Right renal pelvis (tissue), 4 donors: Measurements from ENCODE around the gene FXYD2. TPM values are rescaled to one million over a fixed set of nuclear protein-coding genes. Genes with fewer than 3 reads are reported as not detected.

Experiments used
- DNase-seq, 4 donors: peaks; one replicate each; pipeline ENCODE4 v3.0.0-alpha.2; 2013; ENCODE audit warnings: low read depth in 4 of 4, low spot score in 3 of 4, missing footprints in 1 of 4
- polyA plus RNA-seq, 4 donors: library from polyadenylated mRNA; unstranded; fragments of 120-200 nt; gene quantifications; one replicate each; pipeline ENCODE4 v1.2.1, GENCODE V29; 2013; ENCODE audit not compliant: insufficient read length in 4 of 4

The FXYD2 gene
- polyA plus RNA-seq, 4 donors = 408 to 622 (median 443) TPM

- DNase-seq = no peak
Measured at GRCh38 chr11:117772360-117772759, 52.2 kb downstream of the FXYD2 start.

DNA sequence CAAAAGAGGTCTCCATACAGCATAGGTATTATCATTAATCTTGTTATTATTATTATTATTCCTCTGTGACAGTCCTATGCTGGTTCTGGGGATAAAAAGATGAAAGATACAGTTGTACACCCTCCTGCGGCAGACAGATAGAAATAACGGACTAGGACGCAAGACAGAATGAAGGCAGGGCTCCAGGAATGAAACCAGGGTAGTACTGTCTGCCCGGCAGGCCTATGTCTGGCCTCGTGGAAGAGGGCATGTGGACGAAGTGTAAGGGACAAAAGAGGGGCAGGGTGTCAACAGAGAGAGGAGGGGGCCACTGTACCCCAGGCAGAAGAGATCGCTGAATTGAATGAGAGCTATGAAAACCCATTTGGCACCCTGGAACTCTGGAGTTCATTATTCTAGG lies 52.7 kb downstream of the FXYD2 start:
- no peak for DNase-seq

DNA sequence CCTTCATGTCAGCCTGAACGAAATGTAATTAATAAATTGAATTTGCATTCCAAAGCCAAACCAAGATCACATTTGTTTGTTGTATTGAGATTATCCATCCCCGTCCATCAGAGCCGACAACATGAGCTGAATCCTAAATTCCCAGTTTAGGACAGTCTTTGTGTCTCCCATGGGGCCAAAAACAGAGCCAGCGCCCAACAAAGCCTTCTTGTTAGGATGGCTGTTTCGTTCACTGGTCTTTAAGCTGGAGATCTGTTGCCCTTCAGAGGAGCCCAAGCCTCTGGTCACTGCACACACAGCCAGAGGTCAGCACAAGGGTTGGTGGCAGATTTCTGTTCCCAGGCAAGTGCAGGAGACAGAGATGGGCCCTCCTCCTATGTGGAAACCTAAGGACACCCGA lies 53.3 kb downstream of the FXYD2 start:
- no peak for DNase-seq

DNA sequence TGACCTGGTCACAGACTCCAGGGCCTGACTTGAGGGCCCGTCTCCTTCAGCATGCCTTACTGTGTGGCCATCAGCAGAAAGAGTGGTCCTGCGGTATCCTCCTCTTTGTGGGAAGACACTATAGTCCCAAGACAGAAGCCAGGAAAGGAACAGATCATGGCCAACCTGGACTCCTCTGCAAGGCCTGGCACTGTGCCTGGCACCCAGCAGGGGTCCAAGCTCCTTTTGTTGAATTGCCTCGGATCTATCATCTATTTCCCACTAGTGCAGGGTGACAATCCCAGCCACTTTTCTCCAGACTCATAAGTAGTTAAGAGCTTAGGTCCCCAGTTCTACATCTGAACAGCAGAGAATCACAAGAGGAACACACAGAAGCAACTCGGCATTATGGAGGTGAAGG lies 54.5 kb downstream of the FXYD2 start:
- no peak for DNase-seq

Other genes starting within 250 kb of the FXYD2 start
- 1 to 10 TPM; 1.7 to 2.9 (median 2.0) TPM for gene DSCAML1, start 27.5 kb downstream of the FXYD2 start, polyA plus RNA-seq
- 100 to 1,000 TPM; 144 to 149 (median 147) TPM for gene FXYD6, start 51.9 kb upstream of the FXYD2 start, polyA plus RNA-seq
- gene TMPRSS13, start 104.7 kb upstream of the FXYD2 start, polyA plus RNA-seq = under 1 TPM; 0.62 to 0.90 (median 0.73) TPM
- gene IL10RA, start 161.7 kb upstream of the FXYD2 start, polyA plus RNA-seq = 1 to 10 TPM; 2.6 to 3.1 (median 2.8) TPM